LNCaP clone FGC (cell line): ENCODE results near the gene ZC3H18.

Experiments
- DNase-seq: peaks from one replicate; pipeline ENCODE4 v3.0.0-alpha.2; 2011; ENCODE audit warnings: low read depth
- H3K4me3 ChIP-seq: 2 replicates; pipeline ENCODE4 v1.5.1; 2011; ENCODE audit warnings: mild to moderate bottlenecking, low read depth, low read length, control low read depth
- TF ChIP-seq, protein P1 (sequence below): IDR thresholded peaks from 2 replicates; pipeline ENCODE4 v1.5.1; 2012; ENCODE audit warnings: mild to moderate bottlenecking; ENCODE audit not compliant: control insufficient read depth, insufficient read depth; ENCODE audit errors: extremely low read depth

The ZC3H18 gene

DNA sequence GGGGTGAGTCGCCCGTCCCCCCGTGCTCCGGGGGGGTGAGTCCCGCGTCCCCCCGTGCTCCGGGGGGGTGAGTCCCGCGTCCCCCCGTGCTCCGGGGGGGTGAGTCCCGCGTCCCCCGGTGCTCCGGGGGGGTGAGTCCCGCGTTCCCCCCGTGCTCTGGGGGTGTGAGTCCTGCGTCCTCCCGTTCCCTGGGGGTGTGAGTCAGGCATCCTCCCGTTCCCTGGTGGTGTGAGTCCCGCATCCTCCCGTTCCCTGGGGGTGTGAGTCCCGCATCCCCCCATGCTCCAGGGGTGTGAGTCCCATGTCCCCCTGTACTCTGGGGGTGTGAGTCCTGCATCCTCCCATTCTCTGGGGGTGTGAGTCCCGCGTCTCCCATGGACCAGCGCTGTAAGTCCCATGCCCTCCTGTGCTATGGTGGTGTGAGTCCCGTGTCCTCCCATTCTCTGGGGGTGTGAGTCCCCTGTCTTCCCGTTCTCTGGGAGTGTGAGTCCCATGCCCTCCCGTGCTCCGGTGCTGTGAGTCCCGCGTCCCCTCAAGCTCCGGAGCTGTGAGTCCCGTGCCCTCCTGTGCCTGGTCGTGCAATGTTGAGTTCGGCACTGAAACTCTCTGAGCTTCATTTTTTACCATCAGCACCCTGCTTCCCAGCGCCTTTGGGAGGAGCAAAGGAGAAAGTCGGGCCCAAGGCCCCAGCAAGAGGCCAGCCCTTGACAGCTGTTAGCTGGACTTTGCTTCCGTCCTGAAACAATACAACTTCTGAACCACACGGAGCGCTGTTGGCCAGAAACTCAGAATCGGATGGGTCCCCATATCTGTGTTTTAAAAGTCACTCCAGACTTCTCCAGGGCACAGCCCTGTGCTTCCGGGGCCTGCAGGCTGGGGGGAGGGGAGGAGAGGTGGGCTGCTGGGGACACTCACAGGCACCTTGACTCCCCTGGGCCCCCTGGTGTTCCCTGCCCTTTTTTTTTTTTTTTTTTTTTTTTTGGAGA, 11.5 kb upstream of the ZC3H18 start:
- peak; percentile 37 for DNase-seq
- no peak overlapping the region for H3K4me3 ChIP-seq
- TF ChIP-seq, protein P1, sequence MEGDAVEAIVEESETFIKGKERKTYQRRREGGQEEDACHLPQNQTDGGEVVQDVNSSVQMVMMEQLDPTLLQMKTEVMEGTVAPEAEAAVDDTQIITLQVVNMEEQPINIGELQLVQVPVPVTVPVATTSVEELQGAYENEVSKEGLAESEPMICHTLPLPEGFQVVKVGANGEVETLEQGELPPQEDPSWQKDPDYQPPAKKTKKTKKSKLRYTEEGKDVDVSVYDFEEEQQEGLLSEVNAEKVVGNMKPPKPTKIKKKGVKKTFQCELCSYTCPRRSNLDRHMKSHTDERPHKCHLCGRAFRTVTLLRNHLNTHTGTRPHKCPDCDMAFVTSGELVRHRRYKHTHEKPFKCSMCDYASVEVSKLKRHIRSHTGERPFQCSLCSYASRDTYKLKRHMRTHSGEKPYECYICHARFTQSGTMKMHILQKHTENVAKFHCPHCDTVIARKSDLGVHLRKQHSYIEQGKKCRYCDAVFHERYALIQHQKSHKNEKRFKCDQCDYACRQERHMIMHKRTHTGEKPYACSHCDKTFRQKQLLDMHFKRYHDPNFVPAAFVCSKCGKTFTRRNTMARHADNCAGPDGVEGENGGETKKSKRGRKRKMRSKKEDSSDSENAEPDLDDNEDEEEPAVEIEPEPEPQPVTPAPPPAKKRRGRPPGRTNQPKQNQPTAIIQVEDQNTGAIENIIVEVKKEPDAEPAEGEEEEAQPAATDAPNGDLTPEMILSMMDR, result peak; percentile 50

DNA sequence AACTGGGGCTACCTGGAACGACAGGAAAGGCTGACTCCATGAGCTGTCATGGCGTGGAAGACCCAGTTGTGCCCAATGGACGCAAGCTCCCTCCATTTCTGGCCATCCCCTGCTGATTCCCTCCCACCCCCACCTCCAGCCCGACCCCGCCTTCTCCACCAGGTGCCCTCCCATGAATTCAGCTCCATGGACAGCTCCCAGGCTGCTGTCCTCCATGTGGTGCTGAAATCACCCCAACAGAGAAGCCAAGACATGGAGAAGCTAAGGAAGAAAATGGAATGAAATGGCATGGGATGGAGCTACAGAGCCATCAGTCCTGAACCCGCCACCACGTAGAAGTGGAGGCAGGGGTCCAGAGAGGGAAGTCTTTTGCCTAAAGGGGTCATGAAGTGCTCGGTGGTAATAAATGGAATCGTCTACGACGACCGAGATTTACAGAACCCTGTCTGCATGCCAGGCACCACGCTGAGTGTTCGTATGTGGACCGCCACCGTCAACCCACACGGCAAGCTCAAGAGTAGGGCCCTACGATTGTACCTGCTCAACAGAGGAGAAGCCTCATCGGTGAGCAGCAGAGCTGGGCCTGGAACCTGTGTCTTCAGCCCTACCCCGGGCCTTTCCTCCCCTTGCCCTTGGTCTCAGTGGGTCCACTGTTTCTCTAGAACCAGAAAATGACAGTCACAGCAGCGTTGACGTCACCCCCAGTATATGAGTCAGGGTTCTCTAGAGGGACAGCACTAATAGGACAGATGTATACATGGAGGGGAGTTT, 9.3 kb upstream of the ZC3H18 start:
- DNase-seq, result no peak
- TF ChIP-seq, protein P1, result no peak
- no peak overlapping the region for H3K4me3 ChIP-seq

DNA sequence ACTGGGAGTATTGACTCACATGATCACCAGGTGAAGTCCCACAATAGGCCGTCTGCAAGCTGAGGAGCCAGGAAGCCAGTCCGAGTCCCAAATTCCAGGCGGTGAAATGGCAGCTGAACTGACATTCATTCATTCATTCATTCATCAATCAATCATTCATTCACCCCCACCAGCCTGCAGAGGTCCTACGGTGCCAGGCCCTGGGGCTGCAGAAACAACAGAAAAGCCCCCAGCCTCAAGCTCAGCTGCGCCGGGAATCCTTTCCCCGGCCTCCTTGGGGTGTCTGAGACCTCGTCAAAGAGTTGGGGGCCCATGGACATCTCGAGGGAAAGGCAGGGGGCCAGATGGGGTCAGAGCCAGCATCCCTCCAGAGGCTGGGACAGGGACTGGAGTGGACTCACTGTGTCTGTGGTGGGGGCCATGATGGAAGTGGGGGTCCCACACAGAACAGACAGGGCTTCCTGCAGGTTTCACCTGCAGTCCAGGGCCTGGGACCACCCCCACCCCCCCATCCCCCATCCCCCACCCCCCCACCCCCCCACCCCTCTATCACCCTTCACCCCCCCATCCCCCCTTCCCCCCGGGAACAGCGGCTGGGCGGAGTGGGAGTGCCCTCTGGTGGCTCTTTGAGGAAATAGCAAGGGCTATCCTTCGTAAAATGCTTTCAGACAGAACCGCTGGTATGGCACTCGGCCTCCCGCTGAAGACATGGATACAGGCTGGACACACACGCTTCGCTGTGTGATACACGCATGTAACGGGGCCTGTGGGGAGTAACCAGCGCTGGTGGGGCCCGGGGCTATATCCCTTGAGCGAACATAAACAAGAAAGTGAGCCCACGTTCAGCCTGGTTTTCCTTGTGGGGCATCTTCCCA, 8.5 kb upstream of the ZC3H18 start:
- DNase-seq, result no peak
- H3K4me3 ChIP-seq, result no peak overlapping the region
- TF ChIP-seq, protein P1, result peak; percentile 72

DNA sequence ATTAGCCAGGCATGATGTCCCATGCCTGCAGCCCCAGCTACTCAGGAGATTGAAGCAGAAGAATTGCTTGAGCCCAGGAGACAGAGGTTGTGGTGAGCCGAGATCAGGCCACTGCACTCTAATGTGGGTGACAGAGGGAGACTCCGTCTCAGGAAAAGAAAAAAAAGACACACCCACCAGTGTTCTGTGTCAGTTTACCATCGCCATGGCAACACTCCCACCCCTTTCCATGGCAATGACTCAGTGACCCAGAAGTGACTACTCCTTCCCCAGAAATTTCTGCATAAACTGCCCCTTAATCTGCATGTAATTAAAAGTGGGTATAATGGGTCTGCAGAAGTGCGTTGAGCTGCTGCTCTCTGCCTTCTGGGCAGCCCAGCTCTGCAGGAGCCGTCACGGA, 4.0 kb upstream of the ZC3H18 start:
- no peak for DNase-seq
- TF ChIP-seq, protein P1, result no peak
- H3K4me3 ChIP-seq, result no peak overlapping the region

DNA sequence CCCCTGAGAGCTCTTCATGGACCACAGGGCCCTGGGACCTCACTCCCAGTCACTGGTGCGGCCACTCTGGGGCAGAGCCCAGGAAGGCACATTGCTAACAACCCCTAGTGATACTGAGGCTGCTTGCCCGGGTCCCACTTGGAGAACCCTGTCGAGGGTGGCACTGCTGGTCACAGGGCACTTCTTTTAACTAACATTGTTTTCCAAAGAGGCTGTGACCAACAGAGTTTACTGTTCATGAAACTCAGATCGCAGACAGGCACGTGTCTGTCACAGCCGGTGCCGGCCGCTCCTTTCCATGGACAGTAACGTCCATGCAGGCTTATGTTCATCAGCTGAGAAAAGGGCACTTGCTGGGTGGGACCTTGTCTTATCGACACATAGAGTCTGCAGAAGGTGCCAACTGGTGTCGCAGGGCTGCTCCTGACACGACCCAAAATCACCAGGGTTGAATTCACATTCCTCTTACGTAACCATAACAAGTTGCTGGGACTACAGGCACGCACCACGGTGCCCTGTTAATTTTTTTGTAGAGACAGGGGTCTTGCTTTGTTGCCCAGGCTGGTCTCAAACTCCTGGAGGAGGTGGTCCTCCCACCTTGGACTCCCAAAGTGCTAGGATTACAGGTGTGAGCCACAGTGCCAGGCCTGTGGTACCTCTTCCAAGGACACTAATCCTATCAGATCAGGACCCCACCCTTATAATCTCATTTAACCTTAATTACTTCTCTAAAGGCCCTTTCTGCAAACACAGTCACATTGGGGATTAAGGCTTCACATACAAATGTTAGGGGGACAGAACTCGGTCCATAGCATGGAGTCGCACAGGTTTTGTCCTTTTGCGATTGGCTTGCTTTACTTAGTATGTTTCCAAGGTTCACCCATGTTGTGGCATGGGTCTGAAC, 1.2 kb upstream of the ZC3H18 start:
- peak overlapping the region; percentile 83 for H3K4me3 ChIP-seq
- no peak for DNase-seq
- TF ChIP-seq, protein P1, result no peak

DNA sequence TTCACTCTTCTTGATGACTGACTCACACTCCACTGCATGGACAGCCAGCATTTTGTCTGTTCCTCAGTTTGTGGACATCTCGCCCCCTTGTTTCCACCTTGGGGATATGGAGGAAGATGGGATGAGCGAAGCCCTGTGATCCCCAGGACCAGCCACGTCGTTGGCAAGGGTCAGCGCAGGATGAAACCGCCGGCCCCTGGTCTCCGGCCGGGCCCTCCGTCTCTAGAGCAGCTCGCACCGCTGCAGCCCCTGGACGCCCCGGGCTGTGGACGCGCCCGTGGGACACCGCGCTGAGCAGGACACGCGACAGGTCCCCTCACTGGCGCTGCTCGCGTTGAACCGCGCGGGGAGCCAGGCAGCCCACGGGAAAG, 604 bp upstream of the ZC3H18 start:
- no peak for DNase-seq
- TF ChIP-seq, protein P1, result no peak
- H3K4me3 ChIP-seq, result peak overlapping the region; percentile 83
